Putamen (tissue), 1 donor: ENCODE data around the gene EPHB3.

Experiments used
- DNase-seq: peaks from one replicate; pipeline ENCODE4 v3.0.0-alpha.2; 2016; ENCODE audit warnings: low spot score

EPHB3 gene

DNA sequence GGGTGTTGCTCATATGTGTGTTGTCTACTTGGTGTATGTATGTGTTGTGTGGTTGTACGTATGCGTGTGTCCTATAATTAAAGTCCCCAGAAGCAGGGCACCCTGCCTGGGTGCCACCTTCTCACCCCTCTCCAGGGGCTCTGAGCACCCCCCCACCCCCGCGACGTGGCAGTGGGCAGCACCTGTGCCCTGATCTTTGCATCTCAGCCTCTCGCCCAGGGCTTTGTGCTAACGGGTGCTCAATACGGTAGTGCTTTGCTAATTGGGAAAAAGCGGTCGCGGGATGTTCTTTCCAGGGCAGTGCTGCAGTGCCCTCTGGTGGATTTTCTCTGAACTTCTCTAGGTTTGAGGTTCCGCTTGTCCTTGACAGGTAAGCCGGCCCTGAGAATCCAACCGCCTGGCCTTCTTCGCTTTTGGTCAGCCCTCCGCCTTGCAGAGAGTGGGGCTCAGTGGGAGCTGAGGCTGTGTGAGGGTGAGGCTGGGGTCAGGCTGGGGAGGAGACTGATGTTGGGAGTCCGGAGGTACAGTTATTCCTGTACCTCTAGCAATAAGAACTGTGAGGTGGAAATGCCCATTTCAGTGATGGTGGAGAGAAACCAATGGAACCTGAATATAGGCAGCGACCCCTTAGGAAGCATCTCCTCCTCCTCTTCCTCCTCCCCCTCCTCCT, 17.6 kb upstream of the EPHB3 start:
- DNase-seq: peak; percentile 63

DNA sequence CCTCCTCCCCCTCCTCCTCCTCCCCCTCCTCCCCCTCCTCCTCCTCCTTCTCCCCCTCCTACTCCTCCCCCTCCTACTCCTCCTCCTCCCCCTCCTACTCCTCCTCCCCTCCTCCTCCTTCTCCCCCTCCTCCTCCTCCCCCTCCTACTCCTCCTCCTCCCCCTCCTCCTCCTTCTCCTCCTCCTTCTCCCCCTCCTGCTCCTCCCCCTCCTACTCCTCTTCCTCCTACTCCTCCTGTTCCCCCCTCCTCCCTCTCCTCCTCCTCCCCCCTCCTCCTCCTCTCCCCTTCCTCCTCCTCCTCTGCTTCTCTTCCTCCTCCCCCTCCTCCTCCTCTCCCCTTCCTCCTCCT, 17.1 kb upstream of the EPHB3 start:
- DNase-seq: no peak

DNA sequence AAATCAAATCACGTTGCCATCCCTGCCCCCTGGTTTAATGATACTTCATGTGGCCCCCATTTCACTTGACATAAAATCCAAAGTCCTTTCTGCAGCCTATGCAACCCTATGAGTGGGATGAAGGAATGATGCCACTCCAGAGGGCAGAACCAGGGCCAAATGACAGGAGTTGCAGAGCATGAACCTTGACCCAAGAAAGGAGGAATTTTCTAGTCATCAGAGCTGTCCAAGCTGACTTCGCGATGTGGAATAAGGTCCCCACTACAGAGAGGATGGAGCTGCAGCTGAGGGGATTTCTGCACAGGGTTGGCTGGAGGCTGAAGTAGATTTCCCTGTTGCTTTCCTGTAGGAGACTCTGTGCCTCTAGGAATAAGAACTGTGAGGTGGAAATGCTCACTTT, 15.8 kb upstream of the EPHB3 start:
- DNase-seq: no peak

DNA sequence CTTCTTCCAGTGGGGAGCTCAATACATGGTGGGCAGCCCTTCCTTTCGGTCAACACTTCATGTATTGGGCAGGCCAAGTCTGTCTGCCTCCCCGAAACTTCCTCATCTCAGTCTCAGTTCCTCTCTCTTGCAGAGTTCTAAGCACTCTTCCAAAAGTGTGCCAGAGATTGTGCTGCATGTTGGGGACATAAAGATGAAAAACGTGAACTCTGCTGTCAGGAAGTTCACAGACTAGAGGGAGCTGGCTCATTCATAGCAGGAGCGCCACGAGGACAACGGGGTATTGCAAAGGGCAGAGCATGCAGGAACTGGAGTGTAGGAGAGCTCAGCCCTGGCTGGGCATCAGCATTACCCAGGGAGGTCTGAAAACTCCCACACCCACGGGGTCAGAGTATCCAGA, 15.3 kb upstream of the EPHB3 start:
- peak; percentile 34 for DNase-seq

DNA sequence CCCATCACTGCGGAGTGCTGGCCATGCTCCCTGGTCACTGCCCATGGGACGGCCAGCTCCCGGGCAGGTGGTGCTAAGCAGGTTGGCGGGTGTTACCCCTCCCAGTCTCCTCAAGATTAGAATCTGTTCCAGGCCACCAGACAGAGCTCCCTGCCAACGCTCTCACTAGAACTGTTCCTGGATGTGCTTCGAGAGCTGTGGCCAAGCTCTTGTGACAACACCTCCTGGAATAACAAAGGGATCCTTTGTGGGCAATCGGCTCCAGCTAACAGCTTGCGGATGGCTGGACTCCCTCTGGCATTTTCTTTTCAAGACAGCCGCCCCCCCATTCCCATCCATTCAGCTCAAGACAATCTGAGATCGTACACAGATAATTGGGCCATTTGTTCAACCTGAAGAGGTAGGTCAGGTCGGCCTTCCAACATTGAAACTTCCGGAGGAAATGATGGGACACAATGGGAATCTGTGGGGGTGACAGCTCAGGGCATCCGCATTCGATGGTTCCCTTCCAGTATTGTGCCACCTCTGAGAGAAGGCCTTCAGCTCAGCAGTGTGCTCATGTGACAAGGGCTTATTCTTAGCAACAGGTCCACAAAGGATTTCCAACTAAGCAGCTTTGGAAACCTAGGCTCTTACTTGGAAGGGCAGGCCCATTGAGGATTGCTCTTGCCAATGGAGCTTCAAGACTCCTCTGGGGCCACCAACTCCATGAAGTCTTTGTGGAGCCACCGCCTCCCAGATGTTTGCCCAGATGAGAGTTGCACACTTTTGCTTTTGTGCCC, 11.6 kb upstream of the EPHB3 start:
- DNase-seq: no peak

DNA sequence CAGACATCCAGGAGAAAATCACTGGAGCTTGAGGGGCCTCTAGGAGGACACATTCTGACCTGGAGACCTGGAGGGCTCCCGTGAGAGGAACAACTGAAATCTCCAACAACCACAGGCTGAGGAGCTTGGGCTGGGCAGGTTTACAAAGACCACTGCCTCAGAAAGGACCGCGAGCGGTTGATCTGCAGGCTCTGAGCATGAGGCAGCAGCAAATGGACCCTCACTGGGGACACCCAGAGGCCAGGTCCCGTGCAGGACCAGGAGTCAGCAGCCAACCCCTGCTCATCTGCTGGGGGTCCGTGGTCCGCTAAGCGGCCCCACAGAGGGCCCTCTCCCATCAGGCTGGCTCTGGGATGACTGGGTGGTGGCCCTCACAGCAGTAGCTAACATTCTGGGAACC, 10.5 kb upstream of the EPHB3 start:
- DNase-seq: no peak

DNA sequence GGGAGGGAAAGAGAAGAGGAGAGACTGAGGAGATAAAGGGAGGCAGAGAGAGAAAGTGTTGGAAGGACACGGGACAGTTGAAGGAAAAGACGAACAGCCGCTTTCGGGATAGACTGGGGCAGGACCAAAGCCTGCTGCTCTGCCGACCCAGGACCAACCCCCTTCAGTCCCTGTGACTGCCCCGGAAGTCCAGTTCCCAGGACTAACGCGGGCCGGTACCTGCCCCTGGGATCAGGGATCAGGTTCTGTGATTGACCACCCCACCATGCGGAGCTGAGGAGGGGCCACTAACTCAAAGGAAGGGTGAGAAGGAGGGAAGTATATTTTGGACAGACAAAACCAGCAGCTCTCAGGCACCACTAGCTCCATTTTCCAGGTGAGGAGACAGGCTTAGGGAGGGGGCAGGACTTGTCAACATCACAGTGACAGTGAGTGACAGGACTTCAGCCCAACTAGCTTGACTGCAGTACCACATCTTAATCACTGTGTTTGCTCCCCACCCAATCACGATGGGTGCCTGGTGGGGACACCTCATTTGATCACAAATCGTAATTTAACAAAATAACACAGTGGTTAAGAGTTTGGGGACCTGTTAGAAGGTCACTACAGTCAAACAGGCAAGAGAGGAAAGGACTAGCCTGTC, 9.8 kb upstream of the EPHB3 start:
- DNase-seq: no peak

DNA sequence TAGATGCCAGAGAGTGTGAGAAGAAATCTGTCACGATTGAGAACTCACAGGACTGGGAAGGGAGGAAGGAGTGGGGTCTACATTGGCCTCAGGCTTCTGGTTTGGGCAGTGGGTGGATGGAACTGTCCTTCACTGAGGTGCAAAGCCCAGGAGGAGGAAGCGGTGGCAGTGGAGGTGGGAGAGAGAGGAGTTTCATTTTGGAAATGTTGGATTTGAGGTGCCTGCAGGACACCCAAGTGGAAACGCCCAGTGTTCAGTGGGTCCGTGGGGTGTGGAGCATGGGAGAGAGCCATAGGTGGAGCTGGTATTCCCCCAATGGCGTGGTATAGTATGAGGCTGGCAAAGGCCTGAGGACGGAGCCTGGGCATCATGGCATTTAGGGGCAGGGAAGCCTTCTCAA, 9.3 kb upstream of the EPHB3 start:
- no peak for DNase-seq

DNA sequence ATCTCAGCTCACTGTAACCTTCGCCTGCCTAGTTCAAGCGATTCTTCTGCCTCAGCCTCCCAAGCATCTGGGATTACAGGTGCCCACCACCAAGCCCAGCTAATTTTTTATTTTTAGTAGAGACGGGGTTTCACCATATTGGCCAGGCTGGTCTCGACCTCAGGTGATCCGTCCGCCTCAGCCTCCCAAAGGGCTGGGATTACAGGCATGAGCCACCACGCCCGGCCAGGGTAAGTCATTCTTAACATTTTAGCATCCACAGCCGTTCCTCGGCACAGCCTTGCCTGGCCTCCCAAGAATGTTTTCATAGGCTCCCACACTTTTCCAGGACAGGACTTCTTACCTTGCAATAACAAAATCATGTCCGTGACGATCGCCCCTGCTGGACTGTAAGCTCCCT, 8.7 kb upstream of the EPHB3 start:
- no peak for DNase-seq

DNA sequence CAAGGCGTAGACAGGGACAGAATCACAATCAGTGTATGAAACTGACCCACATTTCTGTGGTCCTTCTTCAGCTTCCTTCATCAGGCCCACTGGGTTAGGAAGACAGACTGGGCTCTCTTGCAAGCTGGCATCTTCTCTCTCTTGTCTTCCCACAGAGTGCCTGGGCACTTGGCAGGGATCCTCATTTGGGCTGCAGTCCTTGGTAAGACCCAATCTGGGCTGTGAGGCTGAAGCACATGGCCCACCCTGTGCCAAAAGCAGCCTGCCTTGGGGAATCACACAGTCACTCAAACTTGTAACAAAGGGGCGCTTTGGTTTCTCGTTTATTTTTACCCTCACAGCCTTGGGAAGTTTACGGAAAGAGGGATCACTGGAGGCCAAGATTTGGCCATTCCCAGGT, 8.2 kb upstream of the EPHB3 start:
- DNase-seq: peak; percentile 52

DNA sequence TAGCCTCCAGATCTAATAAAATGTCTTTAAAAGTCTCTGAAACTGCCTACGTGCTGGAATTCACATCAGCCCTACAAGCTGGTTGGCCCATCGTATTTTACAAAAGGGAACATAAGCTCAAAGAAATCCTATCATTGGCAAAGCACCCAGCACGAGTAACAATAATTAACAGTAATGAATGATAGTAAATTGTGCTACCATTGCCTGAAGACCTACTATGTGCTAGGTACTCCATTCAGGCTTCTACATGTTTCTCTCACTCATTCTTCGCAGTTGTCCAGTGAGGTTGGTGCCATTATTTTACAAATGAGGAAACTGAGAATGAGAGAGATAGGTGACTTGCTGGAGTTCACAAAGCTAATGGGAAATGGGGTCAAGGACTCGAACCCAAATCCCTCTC, 7.1 kb upstream of the EPHB3 start:
- DNase-seq: no peak

DNA sequence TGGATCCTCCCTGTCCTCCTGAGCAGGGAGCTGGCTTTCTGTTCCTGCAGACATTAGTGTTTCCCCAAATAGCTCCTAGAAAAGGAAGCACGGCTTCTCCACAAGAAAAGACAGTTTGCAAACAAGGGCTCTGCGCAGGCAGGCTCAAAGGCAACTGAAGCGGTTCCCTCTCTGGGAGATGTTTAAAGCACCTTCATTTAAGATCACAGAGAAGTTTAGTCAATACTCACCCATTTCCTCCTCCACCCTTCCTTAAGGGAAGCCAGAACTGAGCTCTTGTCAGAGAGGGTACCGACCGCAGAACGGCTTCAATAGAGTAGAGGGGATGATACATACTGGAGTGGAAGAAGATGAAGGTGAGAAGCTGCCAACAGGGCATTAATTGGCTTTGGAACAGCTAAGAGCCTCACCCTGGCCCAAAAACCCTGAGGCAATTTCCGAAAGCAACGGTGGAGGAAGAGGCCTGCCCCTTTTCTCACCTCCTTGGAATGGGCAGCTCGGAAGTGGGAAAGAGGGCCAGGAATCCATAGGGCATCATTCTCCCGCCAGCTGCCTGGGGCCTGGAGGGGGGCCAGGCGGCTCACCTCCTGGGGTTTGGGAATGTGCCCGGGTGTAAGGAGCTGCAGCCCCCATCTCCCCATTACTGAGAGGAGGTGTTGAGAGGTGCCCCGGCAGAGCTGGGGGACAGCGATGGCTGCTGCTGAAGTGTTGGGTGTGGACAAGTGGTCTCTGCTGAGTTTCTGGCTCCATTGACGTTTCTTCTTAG, 4.8 kb upstream of the EPHB3 start:
- DNase-seq: no peak

DNA sequence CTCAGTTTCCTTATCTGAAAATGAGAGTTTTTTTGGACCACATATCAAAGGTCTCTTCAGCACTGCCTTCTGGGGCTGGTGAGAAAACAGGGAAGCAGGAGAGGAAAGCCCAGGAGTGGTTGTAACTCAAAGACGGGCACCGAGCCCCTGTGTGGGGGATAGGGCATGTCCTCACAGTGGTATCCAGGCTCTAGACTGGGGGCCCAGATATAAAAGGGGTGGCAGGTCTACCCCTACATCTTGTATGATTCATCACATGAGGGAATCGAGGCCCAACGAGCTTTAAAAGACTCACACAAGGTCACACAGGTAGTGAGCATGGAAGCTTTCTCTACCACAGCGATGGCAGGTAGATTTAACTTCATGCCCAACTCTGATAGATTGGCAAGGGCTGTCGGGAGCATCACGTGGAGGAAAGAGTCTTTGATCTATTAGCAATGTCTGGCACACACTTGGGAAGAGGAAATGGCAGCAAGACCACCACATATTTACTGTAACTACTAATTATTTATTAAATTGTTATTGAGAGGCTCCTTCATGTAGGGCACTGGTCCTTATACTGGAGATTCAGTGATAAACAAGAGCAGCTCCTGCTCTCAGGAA, 4.1 kb upstream of the EPHB3 start:
- no peak for DNase-seq

DNA sequence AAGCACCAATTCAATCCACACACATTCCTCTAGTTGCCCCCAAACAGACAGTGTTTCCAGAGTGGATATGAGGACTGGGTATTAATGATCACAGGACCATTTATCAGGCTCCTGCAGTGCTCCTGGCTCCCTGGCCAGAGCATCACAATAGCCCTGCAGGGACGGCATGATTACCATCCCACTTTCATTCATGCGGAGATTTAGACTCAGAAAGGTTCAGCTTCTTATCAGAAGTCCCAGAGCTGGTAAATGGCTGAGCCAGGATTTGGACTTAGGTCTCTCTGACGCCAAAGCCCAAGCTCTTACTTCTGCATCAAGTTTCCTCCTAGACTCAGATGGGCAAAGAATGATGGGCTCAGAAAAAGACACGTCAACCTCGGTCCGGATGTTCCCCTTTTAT, 2.9 kb upstream of the EPHB3 start:
- DNase-seq: no peak

DNA sequence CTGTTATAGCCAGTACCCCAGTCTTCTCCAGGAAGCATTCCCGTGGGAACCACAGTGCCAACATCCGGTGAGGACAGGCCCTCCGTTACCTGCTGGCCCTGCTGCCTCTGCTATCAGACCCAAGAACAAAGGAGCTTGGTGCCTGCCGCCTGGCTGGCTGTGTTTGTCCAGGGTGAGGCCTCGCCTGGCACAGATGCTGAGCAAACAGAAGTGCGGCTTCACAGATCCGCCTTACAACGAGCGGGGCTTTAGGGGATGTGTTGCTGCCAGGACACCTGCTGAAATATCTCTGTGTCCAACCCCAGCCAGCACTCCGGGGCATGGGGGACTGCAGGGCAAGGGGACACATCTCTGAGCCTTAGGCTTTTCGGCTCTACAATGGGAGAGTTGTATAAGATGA, 2.2 kb upstream of the EPHB3 start:
- no peak for DNase-seq

DNA sequence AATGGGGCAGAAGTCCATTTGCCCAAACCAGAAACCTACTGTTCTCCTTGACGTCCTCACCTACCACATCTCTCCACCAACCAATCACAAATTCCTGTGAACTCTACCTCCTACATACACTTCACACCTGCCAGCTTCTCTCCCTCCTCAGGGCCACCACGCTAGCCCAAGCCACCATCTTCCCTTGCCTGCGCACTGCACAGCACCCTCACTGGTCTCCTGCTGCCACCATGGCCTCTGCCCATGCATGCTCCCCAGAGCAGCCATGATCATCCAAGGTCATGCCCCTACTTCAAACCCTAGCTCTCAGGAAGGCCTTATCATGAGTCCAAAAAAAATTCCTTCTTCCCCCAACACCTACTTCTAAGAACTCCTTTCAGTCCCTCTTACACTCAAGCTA, 1.1 kb upstream of the EPHB3 start:
- DNase-seq: no peak

DNA sequence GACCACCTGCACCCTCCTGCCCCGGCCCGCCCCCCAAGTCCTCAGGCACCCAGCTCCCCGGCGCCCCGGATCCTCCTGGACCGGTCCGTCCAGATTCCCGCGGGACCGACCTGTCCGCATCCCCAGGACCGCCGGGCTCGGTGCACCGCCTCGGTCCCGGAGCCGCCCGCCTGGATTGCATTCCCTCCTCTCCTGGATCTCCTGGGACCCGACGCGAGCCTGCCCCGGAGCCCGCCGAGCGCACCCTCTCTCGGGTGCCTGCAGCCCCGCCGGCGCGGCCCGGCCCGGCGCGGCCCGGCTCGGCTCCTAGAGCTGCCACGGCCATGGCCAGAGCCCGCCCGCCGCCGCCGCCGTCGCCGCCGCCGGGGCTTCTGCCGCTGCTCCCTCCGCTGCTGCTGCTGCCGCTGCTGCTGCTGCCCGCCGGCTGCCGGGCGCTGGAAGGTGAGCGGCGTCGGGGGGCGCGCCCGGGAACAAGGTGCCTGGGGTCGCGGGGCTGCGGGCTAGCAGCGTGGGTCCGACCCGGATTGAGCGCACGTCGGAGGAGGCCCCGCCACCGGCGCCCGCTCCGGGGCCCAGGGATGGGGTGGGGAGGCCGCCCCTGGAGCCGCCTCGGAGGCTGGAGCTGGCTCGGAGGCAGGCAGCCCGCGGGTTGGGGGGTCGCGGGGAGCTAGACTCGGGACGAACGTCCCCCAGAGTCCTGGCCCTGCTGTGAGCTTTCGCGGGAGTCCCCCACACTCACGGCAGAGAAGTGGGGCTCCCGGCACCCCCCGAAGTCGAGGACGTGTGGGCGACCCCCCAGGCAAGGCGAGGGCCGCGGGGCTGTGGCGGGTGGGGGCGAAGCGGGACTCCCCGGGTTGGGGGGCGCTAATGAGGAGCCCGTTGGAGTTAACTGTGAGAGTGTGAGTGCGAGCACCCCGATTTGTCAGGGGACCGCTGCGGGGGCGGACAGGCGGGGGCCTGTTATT, 610 bp downstream of the EPHB3 start:
- DNase-seq: no peak

DNA sequence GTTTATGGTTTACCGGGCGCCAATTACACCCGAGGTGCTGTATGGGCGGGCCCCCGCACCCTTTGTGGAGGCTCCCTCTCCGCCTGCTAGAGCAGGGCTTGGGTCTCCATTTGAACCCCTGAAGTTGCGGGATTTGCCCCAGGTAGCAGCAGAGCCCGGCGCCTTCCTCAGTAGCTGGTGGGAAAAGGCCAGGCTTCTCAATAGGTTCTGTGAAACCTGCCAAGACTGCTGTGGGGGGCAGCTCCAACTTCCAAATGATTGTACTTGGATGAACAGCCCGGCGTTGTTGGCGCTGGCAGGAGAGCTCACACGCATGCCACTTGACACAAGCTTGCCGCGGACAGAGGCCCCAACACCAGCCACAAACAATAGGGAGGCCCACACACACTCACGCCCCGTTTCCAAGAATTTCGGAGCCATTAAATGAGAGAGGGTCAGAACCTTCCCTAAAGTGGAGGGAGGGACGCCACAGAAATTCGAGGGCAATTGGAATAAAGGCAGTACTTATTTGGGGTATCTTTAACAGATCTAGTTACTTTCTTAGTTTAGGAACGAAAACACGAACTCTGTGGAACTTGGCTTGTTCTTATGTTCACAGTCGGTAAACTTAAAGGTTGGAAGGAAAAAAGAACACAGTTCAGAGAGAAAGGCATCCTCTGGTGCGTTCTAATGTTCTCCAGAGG, 1.4 kb downstream of the EPHB3 start:
- no peak for DNase-seq

DNA sequence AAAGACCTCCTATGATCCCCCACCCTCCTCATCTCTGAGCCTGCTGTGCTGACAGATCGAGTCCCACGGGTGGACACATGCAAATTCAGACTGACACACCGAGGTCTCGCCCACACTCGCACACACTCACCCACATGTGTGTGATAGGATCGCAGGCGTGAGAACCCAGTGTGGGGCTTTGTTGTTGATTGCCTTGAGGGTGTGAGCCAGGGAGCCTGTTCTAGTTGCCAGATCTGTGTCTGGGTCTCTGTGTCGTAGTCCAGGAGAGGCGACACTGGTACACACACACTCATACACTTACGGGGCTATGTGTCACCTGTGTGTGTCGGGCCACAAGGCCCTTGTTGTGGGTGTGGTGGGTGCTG, 2.0 kb downstream of the EPHB3 start:
- DNase-seq: no peak

DNA sequence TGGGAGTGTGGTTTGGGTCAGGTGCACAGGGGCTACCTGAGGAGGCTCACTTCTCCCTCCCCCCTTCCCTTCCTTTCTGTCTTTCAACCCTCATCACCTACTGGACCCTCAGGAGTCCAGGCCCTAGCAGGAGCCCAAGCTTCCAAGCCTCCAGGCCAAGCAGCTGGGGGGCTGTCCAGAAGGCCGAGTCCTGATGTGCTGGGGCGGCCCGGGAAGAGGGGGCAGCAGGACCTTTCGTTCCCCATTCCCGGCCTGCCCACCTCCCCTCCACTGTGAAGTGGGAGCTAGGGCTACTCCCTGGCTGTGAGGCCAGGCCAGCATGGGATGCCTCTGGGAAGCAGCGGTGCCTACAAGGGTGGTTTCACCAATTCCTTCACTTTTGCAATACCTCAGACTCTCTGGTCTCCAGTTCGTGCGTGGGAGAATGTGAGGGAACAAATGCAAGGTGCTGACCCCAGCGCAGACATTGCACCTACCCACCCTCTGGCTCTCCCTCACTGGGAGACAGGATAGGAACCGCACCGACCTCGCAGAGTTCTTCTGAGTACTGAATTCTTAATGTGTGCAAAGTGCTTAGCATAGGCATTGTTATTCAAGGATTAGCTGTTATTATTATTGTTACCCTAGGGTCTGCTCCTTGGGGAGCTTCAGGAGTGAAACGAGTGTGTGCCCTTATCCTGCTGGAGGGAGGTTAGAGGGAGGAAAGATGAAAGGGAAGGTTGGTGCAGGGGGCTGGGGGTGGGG, 2.5 kb downstream of the EPHB3 start:
- no peak for DNase-seq
